HCT116 (cell line): ENCODE results near the gene TYW1. TPM values are rescaled to one million over a fixed set of nuclear protein-coding genes. Genes with fewer than 3 reads are reported as not detected.
"Not testable (repeated sequence)": the region's sequence is repeated elsewhere in the genome, so short reads cannot be mapped to it uniquely, and the experiment has no call there.

Experiments
- ATAC-seq: fragments of 200-7000 bp; cut with Tn5 transposase; 2 replicates; pipeline ENCODE4 v1.9.1; 2020; ENCODE audit warnings: mild to moderate bottlenecking, moderate library complexity
- BruUV-seq: library from RNA; stranded (reverse); fragments of 400-500 nt; replicated peaks from 2 replicates; lab custom pipeline; 2021; lab: Mats Ljungman, UMichigan
- CTCF ChIA-PET: fragments of 300-600 bp; sonication (Branson Sonifier 250); formaldehyde crosslinking; loops from one replicate; lab custom pipeline; 2021; ENCODE audit warnings: antibody characterized with exemption; lab: Charles Lee
- POLR2A ChIA-PET: fragments of 300-600, 350-600 bp; sonication (Branson Sonifier 250); formaldehyde crosslinking; loops from one replicate; lab custom pipeline; 2021; ENCODE audit warnings: antibody characterized with exemption; lab: Charles Lee
- RAD21 ChIA-PET, 2 experiments: fragments of 300-600 bp; sonication (Branson Sonifier 250); formaldehyde crosslinking; loops; one replicate each; lab custom pipeline; 2023; ENCODE audit warnings: low total read pairs in 2 of 2; ENCODE audit not compliant: uncharacterized antibody in 2 of 2, unreplicated experiment in 2 of 2, low non-redundant PET in 1 of 2; lab: Charles Lee
- DNase-seq: peaks from one replicate; pipeline ENCODE4 v3.0.0-alpha.2; 2010; ENCODE audit warnings: low read depth, low spot score
- H2AFZ ChIP-seq: fragments of 200-600 bp; shearing (Covaris generic), sonication (generic); 2 replicates; pipeline ENCODE4 v1.6.1; 2017; ENCODE audit warnings: low read depth, mixed run types, mixed read lengths, antibody characterized with exemption, low read length; ENCODE audit not compliant: poor library complexity, severe bottlenecking
- H3K27ac ChIP-seq: 2 replicates; pipeline ENCODE4 v1.5.1; 2012; ENCODE audit warnings: low read depth, low read length
- H3K27me3 ChIP-seq: fragments of 200-600 bp; sonication (generic); 2 replicates; pipeline ENCODE4 v1.6.1; 2016; ENCODE audit warnings: mixed run types, low read length, mixed read lengths; ENCODE audit not compliant: insufficient read depth
- H3K36me3 ChIP-seq, 2 experiments: fragments of 200-500 bp in 1 of 2; fragments of 200-600 bp in 1 of 2; sonication (Bioruptor generic) in 1 of 2; sonication (generic) in 1 of 2; 2 replicates each; pipeline versions ENCODE4 v1.5.1 to v1.6.1; 2014 to 2016; ENCODE audit warnings: low read length in 2 of 2, inconsistent platforms in 1 of 2, mixed read lengths in 1 of 2, mixed run types in 1 of 2; ENCODE audit not compliant: insufficient read depth in 2 of 2, control insufficient read depth in 1 of 2
- H3K4me1 ChIP-seq, 2 experiments: fragments of 200-600 bp in 1 of 2; sonication (generic) in 1 of 2; 2 replicates each; pipeline versions ENCODE4 v1.5.1 to v1.6.1; 2012 to 2017; ENCODE audit warnings: low read length in 2 of 2, inconsistent platforms in 1 of 2, mild to moderate bottlenecking in 1 of 2, mixed read lengths in 1 of 2, mixed run types in 1 of 2, moderate library complexity in 1 of 2; ENCODE audit not compliant: insufficient read depth in 2 of 2, control insufficient read depth in 1 of 2
- H3K4me2 ChIP-seq: fragments of 200-600 bp; sonication (generic); 2 replicates; pipeline ENCODE4 v1.6.1; 2017; ENCODE audit warnings: mixed run types, low read length, mixed read lengths
- H3K4me3 ChIP-seq, 2 experiments: fragments of 200-600 bp in 1 of 2; sonication (generic) in 1 of 2; replicated peaks in 1 of 2; 2 replicates each; pipeline ENCODE4 v1.5.1; 2011 to 2016; ENCODE audit warnings: low read length in 2 of 2, control low read depth in 1 of 2, low read depth in 1 of 2, mild to moderate bottlenecking in 1 of 2, mixed read lengths in 1 of 2, mixed run types in 1 of 2
- H3K79me2 ChIP-seq: fragments of 200-600 bp; sonication (generic); 2 replicates; pipeline ENCODE4 v1.6.1; 2017; ENCODE audit warnings: mild to moderate bottlenecking, mixed run types, low read length, moderate library complexity, mixed read lengths; ENCODE audit not compliant: insufficient read depth
- H3K9ac ChIP-seq: fragments of 200-600 bp; sonication (generic); 2 replicates; pipeline ENCODE4 v1.6.1; 2016; ENCODE audit warnings: low read length, mixed read lengths
- H3K9me2 ChIP-seq: fragments of 200-600 bp; sonication (generic), shearing (Covaris generic); 2 replicates; pipeline ENCODE4 v1.6.1; 2017; ENCODE audit warnings: mixed run types, mild to moderate bottlenecking, moderate library complexity; ENCODE audit not compliant: insufficient read depth
- H3K9me3 ChIP-seq, 2 experiments: fragments of 200-500 bp in 1 of 2; fragments of 200-600 bp in 1 of 2; sonication (Bioruptor generic) in 1 of 2; sonication (generic) in 1 of 2; 2 replicates each; pipeline ENCODE4 v1.6.1; 2014 to 2017; ENCODE audit warnings: low read length in 2 of 2, mixed read lengths in 2 of 2, inconsistent platforms in 1 of 2, low read depth in 1 of 2, mild to moderate bottlenecking in 1 of 2, mixed run types in 1 of 2, moderate library complexity in 1 of 2; ENCODE audit not compliant: control insufficient read depth in 1 of 2, insufficient read depth in 1 of 2
- H4K20me1 ChIP-seq: fragments of 200-600 bp; sonication (generic), shearing (Covaris generic); 2 replicates; pipeline ENCODE4 v1.6.1; 2017; ENCODE audit warnings: mixed run types, mild to moderate bottlenecking, moderate library complexity; ENCODE audit not compliant: insufficient read depth
- CEBPB ChIP-seq: IDR thresholded peaks from 2 replicates; pipeline ENCODE4 v1.6.1; 2012; ENCODE audit warnings: low read depth
- EGR1 ChIP-seq: IDR thresholded peaks from 2 replicates; pipeline ENCODE4 v1.6.1; 2012; ENCODE audit warnings: low read depth
- FOSL1 ChIP-seq: IDR thresholded peaks from 2 replicates; pipeline ENCODE4 v1.6.1; 2012; ENCODE audit warnings: low read depth
- MAX ChIP-seq: IDR thresholded peaks from 2 replicates; pipeline ENCODE4 v1.6.1; 2012
- RAD21 ChIP-seq: IDR thresholded peaks from 2 replicates; pipeline ENCODE4 v1.6.1; 2012; ENCODE audit warnings: low read depth, mild to moderate bottlenecking
- REST ChIP-seq: IDR thresholded peaks from 2 replicates; pipeline ENCODE4 v1.6.1; 2012; ENCODE audit warnings: low read depth
- SIN3A ChIP-seq: IDR thresholded peaks from 2 replicates; pipeline ENCODE4 v1.6.1; 2012; ENCODE audit warnings: low read depth
- SP1 ChIP-seq: IDR thresholded peaks from 2 replicates; pipeline ENCODE4 v1.6.1; 2012; ENCODE audit warnings: low read depth
- TCF7L2 ChIP-seq: IDR thresholded peaks from 2 replicates; pipeline ENCODE4 v1.7.0; 2011; ENCODE audit warnings: borderline replicate concordance, inconsistent platforms; ENCODE audit not compliant: insufficient read depth, insufficient read length; ENCODE audit errors: extremely low read depth
- ZFX ChIP-seq: fragments of 450-650 bp; IDR thresholded peaks from 2 replicates; pipeline ENCODE4 v1.6.1; 2017
- ZNF274 ChIP-seq: fragments of 200-500 bp; sonication (Bioruptor generic); IDR thresholded peaks from 2 replicates; pipeline ENCODE4 v1.6.1; 2014; ENCODE audit warnings: mild to moderate bottlenecking, low read depth, low read length, inconsistent platforms
- intact Hi-C: fragments of 100-400 bp; cut with micrococcal nuclease; formaldehyde crosslinking; loops from 2 replicates; pipeline ENCODE4 v1.10.0; 2022
- total RNA-seq: library from RNA; stranded (reverse); gene quantifications from one replicate; pipeline ENCODE4 v1.2.1, GENCODE V29; 2021; ENCODE audit not compliant: unreplicated experiment

TYW1 gene
- total RNA-seq, 1 experiment from 2014 or later: 16.6 TPM

- TF ChIP-seq TCF7L2: no peak
- TF ChIP-seq REST: no peak
- TF ChIP-seq CEBPB: no peak
- TF ChIP-seq MAX: no peak
- no peak for TF ChIP-seq FOSL1
- TF ChIP-seq RAD21: no peak
- TF ChIP-seq SP1: no peak
- TF ChIP-seq EGR1: no peak
- TF ChIP-seq ZFX: no peak
- no peak for TF ChIP-seq SIN3A
- TF ChIP-seq ZNF274: no peak
- Histone ChIP-seq H3K9ac (no peak overlapping the region), H3K27me3 (no peaks in the 10 kb centered on the region), H3K79me2 (no peaks in the 10 kb centered on the region), H3K9me3 (no peaks in the 10 kb centered on the region), H3K9me2 (no peaks in the 10 kb centered on the region), H2AFZ (no peak overlapping the region), H3K36me3 (no peaks in the 10 kb centered on the region), H4K20me1 (no peaks in the 10 kb centered on the region), H3K4me2 (no peak overlapping the region), H3K4me3 (no peak overlapping the region), H3K4me1 (peaks cover 0 to 3% of the 10 kb centered on the region in 2 experiments; a peak in 1 of 4 replicates), H3K27ac (no peak overlapping the region)
- no peak for DNase-seq
- no TSS peak for BruUV-seq
- intact Hi-C loops: loop anchor here (1.0 kb wide), 1 partner anchor 18 kb away; no protein-coding TSS in a partner anchor
- ChIA-PET POLR2A (no interaction called here), RAD21 (no interaction called here), CTCF (no interaction called here)
- ATAC-seq: no peak
These were observed 271.3 kb downstream of the TYW1 start for GRCh38 chr7:67267914-67268313.

- H3K9me3 ChIP-seq, H3K4me1 ChIP-seq, BruUV-seq, H3K79me2 ChIP-seq, POLR2A ChIA-PET, H4K20me1 ChIP-seq, H3K27ac ChIP-seq, H3K36me3 ChIP-seq, intact Hi-C loops, DNase-seq, H3K27me3 ChIP-seq, ATAC-seq, RAD21 ChIA-PET, CTCF ChIA-PET, H2AFZ ChIP-seq, H3K9me2 ChIP-seq, H3K9ac ChIP-seq, H3K4me3 ChIP-seq, H3K4me2 ChIP-seq: not testable (repeated sequence)
These were observed 273.3 kb downstream of the TYW1 start for GRCh38 chr7:67269916-67270315.
